ENCODE results near the gene SPRTN. TPM values are rescaled to one million over a fixed set of nuclear protein-coding genes. Genes with fewer than 3 reads are reported as not detected.

SPRTN gene
- total RNA-seq, 1 experiment from 2014 or later: 14.9 TPM

GRCh38 chr1:231311720-231312431, 26.2 kb upstream of the SPRTN start:
- peaks cover 0 to 3% of the 10 kb centered on the region in 2 experiments; a peak in 2 of 4 replicates for H3K4me1 ChIP-seq (ENCODE audit: control insufficient read depth in 1 of 2, insufficient read depth in 2 of 2, low read length in 2 of 2)
- no peaks in the 10 kb centered on the region for H4K20me1 ChIP-seq (ENCODE audit: insufficient read depth)
- H3K27ac ChIP-seq (ENCODE audit: low read depth, low read length): no peak overlapping the region
- ATAC-seq (no peak), DNase-seq (ENCODE audit: low read depth, low spot score) (no peak)
- BruUV-seq (replicated peaks): no TSS peak
- POLR2A ChIA-PET: no interaction called here
- no peak overlapping the region for H2AFZ ChIP-seq (ENCODE audit: low read depth, low read length, poor library complexity, severe bottlenecking)
- no peak overlapping the region for H3K9ac ChIP-seq (ENCODE audit: low read length)
- TF ChIP-seq, protein P1, sequence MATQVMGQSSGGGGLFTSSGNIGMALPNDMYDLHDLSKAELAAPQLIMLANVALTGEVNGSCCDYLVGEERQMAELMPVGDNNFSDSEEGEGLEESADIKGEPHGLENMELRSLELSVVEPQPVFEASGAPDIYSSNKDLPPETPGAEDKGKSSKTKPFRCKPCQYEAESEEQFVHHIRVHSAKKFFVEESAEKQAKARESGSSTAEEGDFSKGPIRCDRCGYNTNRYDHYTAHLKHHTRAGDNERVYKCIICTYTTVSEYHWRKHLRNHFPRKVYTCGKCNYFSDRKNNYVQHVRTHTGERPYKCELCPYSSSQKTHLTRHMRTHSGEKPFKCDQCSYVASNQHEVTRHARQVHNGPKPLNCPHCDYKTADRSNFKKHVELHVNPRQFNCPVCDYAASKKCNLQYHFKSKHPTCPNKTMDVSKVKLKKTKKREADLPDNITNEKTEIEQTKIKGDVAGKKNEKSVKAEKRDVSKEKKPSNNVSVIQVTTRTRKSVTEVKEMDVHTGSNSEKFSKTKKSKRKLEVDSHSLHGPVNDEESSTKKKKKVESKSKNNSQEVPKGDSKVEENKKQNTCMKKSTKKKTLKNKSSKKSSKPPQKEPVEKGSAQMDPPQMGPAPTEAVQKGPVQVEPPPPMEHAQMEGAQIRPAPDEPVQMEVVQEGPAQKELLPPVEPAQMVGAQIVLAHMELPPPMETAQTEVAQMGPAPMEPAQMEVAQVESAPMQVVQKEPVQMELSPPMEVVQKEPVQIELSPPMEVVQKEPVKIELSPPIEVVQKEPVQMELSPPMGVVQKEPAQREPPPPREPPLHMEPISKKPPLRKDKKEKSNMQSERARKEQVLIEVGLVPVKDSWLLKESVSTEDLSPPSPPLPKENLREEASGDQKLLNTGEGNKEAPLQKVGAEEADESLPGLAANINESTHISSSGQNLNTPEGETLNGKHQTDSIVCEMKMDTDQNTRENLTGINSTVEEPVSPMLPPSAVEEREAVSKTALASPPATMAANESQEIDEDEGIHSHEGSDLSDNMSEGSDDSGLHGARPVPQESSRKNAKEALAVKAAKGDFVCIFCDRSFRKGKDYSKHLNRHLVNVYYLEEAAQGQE (IDR thresholded peaks at IDR 0.05; ENCODE audit: low read depth): no peak
- TF ChIP-seq, protein P2, sequence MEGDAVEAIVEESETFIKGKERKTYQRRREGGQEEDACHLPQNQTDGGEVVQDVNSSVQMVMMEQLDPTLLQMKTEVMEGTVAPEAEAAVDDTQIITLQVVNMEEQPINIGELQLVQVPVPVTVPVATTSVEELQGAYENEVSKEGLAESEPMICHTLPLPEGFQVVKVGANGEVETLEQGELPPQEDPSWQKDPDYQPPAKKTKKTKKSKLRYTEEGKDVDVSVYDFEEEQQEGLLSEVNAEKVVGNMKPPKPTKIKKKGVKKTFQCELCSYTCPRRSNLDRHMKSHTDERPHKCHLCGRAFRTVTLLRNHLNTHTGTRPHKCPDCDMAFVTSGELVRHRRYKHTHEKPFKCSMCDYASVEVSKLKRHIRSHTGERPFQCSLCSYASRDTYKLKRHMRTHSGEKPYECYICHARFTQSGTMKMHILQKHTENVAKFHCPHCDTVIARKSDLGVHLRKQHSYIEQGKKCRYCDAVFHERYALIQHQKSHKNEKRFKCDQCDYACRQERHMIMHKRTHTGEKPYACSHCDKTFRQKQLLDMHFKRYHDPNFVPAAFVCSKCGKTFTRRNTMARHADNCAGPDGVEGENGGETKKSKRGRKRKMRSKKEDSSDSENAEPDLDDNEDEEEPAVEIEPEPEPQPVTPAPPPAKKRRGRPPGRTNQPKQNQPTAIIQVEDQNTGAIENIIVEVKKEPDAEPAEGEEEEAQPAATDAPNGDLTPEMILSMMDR (IDR thresholded peaks at IDR 0.05 in 2 of 3, conservative IDR thresholded peaks at IDR 0.05 in 1 of 3; ENCODE audit: borderline replicate concordance in 1 of 3, insufficient read depth in 1 of 3, low read depth in 2 of 3, low read length in 2 of 3): no peak
- TF ChIP-seq CBX3 (IDR thresholded peaks at IDR 0.05; ENCODE audit: low read depth): no peak
- TF ChIP-seq POLR2AphosphoS5 (IDR thresholded peaks at IDR 0.05; ENCODE audit: low read depth, low read length): no peak
- TF ChIP-seq TCF7L2 (IDR thresholded peaks at IDR 0.05; ENCODE audit: borderline replicate concordance, extremely low read depth, insufficient read depth, insufficient read length): no peak
- no peak for TF ChIP-seq ZNF274 (IDR thresholded peaks at IDR 0.05; ENCODE audit: low read depth, low read length)
- no peak for TF ChIP-seq CEBPB (IDR thresholded peaks at IDR 0.05; ENCODE audit: low read depth)
- no peak for TF ChIP-seq RAD21 (IDR thresholded peaks at IDR 0.05; ENCODE audit: low read depth)
- no peak for TF ChIP-seq SRF (IDR thresholded peaks at IDR 0.05; ENCODE audit: low read depth)
- no peaks in the 10 kb centered on the region for H3K9me3 ChIP-seq (ENCODE audit: control insufficient read depth in 1 of 2, insufficient read depth in 1 of 2, low read depth in 1 of 2, low read length in 2 of 2)
- RAD21 ChIA-PET (ENCODE audit: low non-redundant PET in 1 of 2, low total read pairs in 2 of 2, uncharacterized antibody in 2 of 2, unreplicated experiment in 2 of 2): interaction anchor here in 1 of 2 experiments (0.6 kb wide), 1 partner anchor 33 kb away, joined by 3 read pairs; no protein-coding TSS in a partner anchor
- no peak overlapping the region for H3K4me3 ChIP-seq (replicated peaks in 1 of 2; ENCODE audit: low read depth in 1 of 2, low read length in 2 of 2)
- CTCF ChIA-PET: no interaction called here
- no peaks in the 10 kb centered on the region for H3K27me3 ChIP-seq (ENCODE audit: insufficient read depth, low read length)
- H3K36me3 ChIP-seq (ENCODE audit: control insufficient read depth in 1 of 2, insufficient read depth in 2 of 2, low read length in 2 of 2): no peaks in the 10 kb centered on the region
- intact Hi-C loops (cut with micrococcal nuclease): no loop called here
- no peak overlapping the region for H3K4me2 ChIP-seq (ENCODE audit: low read length)
- H3K79me2 ChIP-seq (ENCODE audit: insufficient read depth, low read length): no peaks in the 10 kb centered on the region
- H3K9me2 ChIP-seq (ENCODE audit: insufficient read depth): no peaks in the 10 kb centered on the region
